Neural progenitor cell (in vitro differentiated cells): Measurements from ENCODE around the gene RIPOR2.

ENCODE experiments used
- CTCF ChIP-seq: fragments of 200-600 bp; sonication (generic); IDR thresholded peaks from 2 replicates; pipeline ENCODE4 v1.5.1; 2017; ENCODE audit warnings: antibody characterized with exemption, mild to moderate bottlenecking
- EZH2 ChIP-seq: fragments of 200-600 bp; sonication (generic); IDR thresholded peaks from 2 replicates; pipeline ENCODE4 v1.6.1; 2017; ENCODE audit warnings: antibody characterized with exemption, mild to moderate bottlenecking, moderate library complexity

GRCh38 chr6:24909241-24910216, 26.2 kb downstream of the RIPOR2 start:
- TF ChIP-seq CTCF (no peak), EZH2 (no peak)
